ENCODE measurements around the gene NDRG3. TPM values are rescaled to one million over a fixed set of nuclear protein-coding genes. Genes with fewer than 3 reads are reported as not detected.
"Not testable (repeated sequence)": the region's sequence is repeated elsewhere in the genome, so short reads cannot be mapped to it uniquely, and the experiment has no call there.

The NDRG3 gene
- total RNA-seq, 8 experiments from 2014 or later = 13.1 to 35.8 (median 24.5) TPM

GRCh38 chr20:36647196-36648121, 98.4 kb downstream of the NDRG3 start:
- in situ Hi-C loops (cut with MboI; ENCODE audit: low pct_unique_long_range_greater_than_20kb in 2 of 9, low sequenced_read_pairs in 9 of 9, unreplicated experiment in 9 of 9) = no loop called here
- Histone ChIP-seq H3K4me1 (replicated peaks in 1 of 2) (no peaks in the 10 kb centered on the region), H3K4me3 (no peak overlapping the region), H3K27ac (no peak overlapping the region)
- ATAC-seq (replicated peaks in 6 of 8) = no peak
- WGBS, 10 experiments = 32 to 85% (median 74%) methylated on average over 1 to 5 of the region's 8 CpGs; no CpG with 5 or more reads in 2 of the 10 experiments

GRCh38 chr20:36646678-36647077, 99.2 kb downstream of the NDRG3 start:
- H3K27ac ChIP-seq = no peak overlapping the region
- WGBS, 10 experiments = 57 to 100% (median 93%) methylated on average over 1 to 3 of the region's 3 CpGs; no CpG with 5 or more reads in 2 of the 10 experiments
- in situ Hi-C loops (cut with MboI; ENCODE audit: low pct_unique_long_range_greater_than_20kb in 2 of 9, low sequenced_read_pairs in 9 of 9, unreplicated experiment in 9 of 9) = no loop called here
- no peak for ATAC-seq (replicated peaks in 6 of 8)
- H3K4me3 ChIP-seq = no peak overlapping the region
- no peaks in the 10 kb centered on the region for H3K4me1 ChIP-seq (replicated peaks in 1 of 2)

GRCh38 chr20:36645998-36646397, 99.9 kb downstream of the NDRG3 start, which contains the start of gene SLA2:
TSS of gene SLA2 (minus strand) at chr20:36646196. CDS start at chr20:36641335, 4,861 bp downstream.
- Histone ChIP-seq H3K4me3 (no peak within 1 kb of the TSS), H3K4me1 (replicated peaks in 1 of 2) (no peaks in the 10 kb centered on the region), H3K27ac (no peak within 1 kb of the TSS)
- no peak for ATAC-seq (replicated peaks in 6 of 8)
- 69 to 79% methylated on average over 2 to 3 of the region's 9 CpGs; no CpG with 5 or more reads in 8 of the 10 experiments for WGBS, 10 experiments
- in situ Hi-C loops (cut with MboI; ENCODE audit: low pct_unique_long_range_greater_than_20kb in 2 of 9, low sequenced_read_pairs in 9 of 9, unreplicated experiment in 9 of 9) = no loop called here

GRCh38 chr20:36645353-36645752, 100.5 kb downstream of the NDRG3 start:
- Histone ChIP-seq H3K4me3 (no peak overlapping the region), H3K4me1 (replicated peaks in 1 of 2) (no peaks in the 10 kb centered on the region), H3K27ac (no peak overlapping the region)
- in situ Hi-C loops (cut with MboI; ENCODE audit: low pct_unique_long_range_greater_than_20kb in 2 of 9, low sequenced_read_pairs in 9 of 9, unreplicated experiment in 9 of 9) = no loop called here
- WGBS, 10 experiments = 60 to 100% (median 100%) methylated on average over 1 to 4 of the region's 7 CpGs; no CpG with 5 or more reads in 4 of the 10 experiments
- no peak for ATAC-seq (replicated peaks in 6 of 8)

GRCh38 chr20:36644706-36645095, 101.2 kb downstream of the NDRG3 start:
- 0 to 100% (median 85%) methylated on average over 1 to 6 of the region's 7 CpGs for whole genome bisulfite sequencing, 10 experiments
- Histone ChIP-seq H3K4me3 (no peak overlapping the region), H3K4me1 (replicated peaks in 1 of 2) (no peaks in the 10 kb centered on the region), H3K27ac (no peak overlapping the region)
- in situ Hi-C loops (cut with MboI; ENCODE audit: low pct_unique_long_range_greater_than_20kb in 2 of 9, low sequenced_read_pairs in 9 of 9, unreplicated experiment in 9 of 9) = no loop called here
- no peak for ATAC-seq (replicated peaks in 6 of 8)

GRCh38 chr20:36644032-36644705, 101.7 kb downstream of the NDRG3 start:
- Histone ChIP-seq H3K4me3 (no peak overlapping the region), H3K4me1 (replicated peaks in 1 of 2) (no peaks in the 10 kb centered on the region), H3K27ac (no peak overlapping the region)
- no peak for ATAC-seq (replicated peaks in 6 of 8)
- in situ Hi-C loops (cut with MboI; ENCODE audit: low pct_unique_long_range_greater_than_20kb in 2 of 9, low sequenced_read_pairs in 9 of 9, unreplicated experiment in 9 of 9) = no loop called here
- 0 to 100% (median 80%) methylated on average over 1 to 2 of the region's 5 CpGs; no CpG with 5 or more reads in 5 of the 10 experiments for WGBS, 10 experiments

- Histone ChIP-seq H3K4me3 (no peak overlapping the region), H3K27ac (no peak overlapping the region), H3K4me1 (replicated peaks in 1 of 2) (no peaks in the 10 kb centered on the region)
- WGBS, 10 experiments = 90% methylated on average over 3 of the region's 6 CpGs; no CpG with 5 or more reads in 9 of the 10 experiments
- in situ Hi-C loops (cut with MboI; ENCODE audit: low pct_unique_long_range_greater_than_20kb in 2 of 9, low sequenced_read_pairs in 9 of 9, unreplicated experiment in 9 of 9) = no loop called here
- no peak for ATAC-seq (replicated peaks in 6 of 8)
Measured at GRCh38 chr20:36642136-36642535, 103.8 kb downstream of the NDRG3 start.

- 40 to 100% (median 83%) methylated on average over 1 to 3 of the region's 3 CpGs; no CpG with 5 or more reads in 3 of the 10 experiments for WGBS, 10 experiments
- H3K27ac ChIP-seq = no peak overlapping the region
- no peak for ATAC-seq (replicated peaks in 6 of 8)
- no peak overlapping the region for H3K4me3 ChIP-seq
- H3K4me1 ChIP-seq (replicated peaks in 1 of 2) = no peaks in the 10 kb centered on the region
- in situ Hi-C loops (cut with MboI; ENCODE audit: low pct_unique_long_range_greater_than_20kb in 2 of 9, low sequenced_read_pairs in 9 of 9, unreplicated experiment in 9 of 9) = no loop called here
Measured at GRCh38 chr20:36641506-36641843, 104.4 kb downstream of the NDRG3 start.

- H3K4me3 ChIP-seq; H3K4me1 ChIP-seq (replicated peaks in 1 of 2); in situ Hi-C loops (cut with MboI; ENCODE audit: low pct_unique_long_range_greater_than_20kb in 2 of 9, low sequenced_read_pairs in 9 of 9, unreplicated experiment in 9 of 9); ATAC-seq (replicated peaks in 6 of 8); H3K27ac ChIP-seq: not testable (repeated sequence)
- 55 to 100% (median 94%) methylated on average over 1 to 4 of the region's 12 CpGs; no CpG with 5 or more reads in 6 of the 10 experiments for WGBS, 10 experiments
Measured at GRCh38 chr20:36638876-36639400, 107.0 kb downstream of the NDRG3 start.

- no peak overlapping the region for H3K4me3 ChIP-seq
- H3K4me1 ChIP-seq (replicated peaks in 1 of 2) = no peaks in the 10 kb centered on the region
- ATAC-seq (replicated peaks in 6 of 8) = no peak
- in situ Hi-C loops (cut with MboI; ENCODE audit: low pct_unique_long_range_greater_than_20kb in 2 of 9, low sequenced_read_pairs in 9 of 9, unreplicated experiment in 9 of 9) = no loop called here
- no peak overlapping the region for H3K27ac ChIP-seq
- 80 to 92% (median 86%) methylated on average over 1 to 6 of the region's 11 CpGs; no CpG with 5 or more reads in 6 of the 10 experiments for WGBS, 10 experiments
Measured at GRCh38 chr20:36634342-36634741, 111.5 kb downstream of the NDRG3 start.

GRCh38 chr20:36633285-36633772, 112.6 kb downstream of the NDRG3 start:
- Histone ChIP-seq H3K4me3 (no peak overlapping the region), H3K4me1 (replicated peaks in 1 of 2) (no peaks in the 10 kb centered on the region), H3K27ac (no peak overlapping the region)
- in situ Hi-C loops (cut with MboI; ENCODE audit: low pct_unique_long_range_greater_than_20kb in 2 of 9, low sequenced_read_pairs in 9 of 9, unreplicated experiment in 9 of 9) = no loop called here
- no peak for ATAC-seq (replicated peaks in 6 of 8)
- 0 to 100% (median 23%) methylated on average over 1 to 3 of the region's 9 CpGs; no CpG with 5 or more reads in 6 of the 10 experiments for WGBS, 10 experiments

GRCh38 chr20:36632487-36633284, 113.2 kb downstream of the NDRG3 start:
- no peak overlapping the region for H3K4me3 ChIP-seq
- no peak overlapping the region for H3K27ac ChIP-seq
- in situ Hi-C loops (cut with MboI; ENCODE audit: low pct_unique_long_range_greater_than_20kb in 2 of 9, low sequenced_read_pairs in 9 of 9, unreplicated experiment in 9 of 9) = no loop called here
- 29 to 100% (median 75%) methylated on average over 1 to 7 of the region's 14 CpGs; no CpG with 5 or more reads in 3 of the 10 experiments for WGBS, 10 experiments
- H3K4me1 ChIP-seq (replicated peaks in 1 of 2) = no peaks in the 10 kb centered on the region
- no peak for ATAC-seq (replicated peaks in 6 of 8)
